Endothelial cell of umbilical vein (primary cell): ENCODE measurements around the gene SRP19. TPM values are rescaled to one million over a fixed set of nuclear protein-coding genes. Genes with fewer than 3 reads are reported as not detected.

ENCODE experiments used
- BruUV-seq: library from RNA; stranded (reverse); fragments of 400-500 nt; replicated peaks from 2 replicates; lab custom pipeline; 2021; lab: Mats Ljungman, UMichigan
- CTCF ChIA-PET: fragments of 300-600, 350-600 bp; sonication (Branson Sonifier 250); formaldehyde crosslinking; loops from one replicate; lab custom pipeline; 2021; ENCODE audit warnings: antibody characterized with exemption, inconsistent platforms; lab: Charles Lee
- POLR2A ChIA-PET: fragments of 300-600, 350-600 bp; sonication (Branson Sonifier 250); formaldehyde crosslinking; loops from one replicate; lab custom pipeline; 2021; ENCODE audit warnings: antibody characterized with exemption, inconsistent platforms; lab: Charles Lee
- DNase-seq: peaks from one replicate; pipeline ENCODE4 v3.0.0-alpha.2; 2011; ENCODE audit warnings: low read depth, low spot score
- FAIRE-seq: peaks from 2 replicates; lab custom pipeline; 2011; peaks lifted over from hg19 to GRCh38; lab: Jason Lieb, UNC
- H2AFZ ChIP-seq: 2 replicates; pipeline ENCODE4 v1.6.0; 2012; ENCODE audit warnings: low read depth, low read length, control low read depth, inconsistent platforms
- H3K27ac ChIP-seq: 2 replicates; pipeline ENCODE4 v1.5.1; 2011; ENCODE audit warnings: low read depth, mild to moderate bottlenecking, control low read depth, low read length, moderate library complexity; ENCODE audit not compliant: insufficient read depth
- H3K27me3 ChIP-seq, 2 experiments: 2 replicates each; pipeline versions ENCODE4 v1.6.0 to v1.6.1; 2011; ENCODE audit warnings: low read length in 2 of 2, mixed read lengths in 1 of 2; ENCODE audit not compliant: control insufficient read depth in 2 of 2, insufficient read depth in 2 of 2
- H3K36me3 ChIP-seq, 2 experiments: 2 replicates in 1 of 2; 3 replicates in 1 of 2; pipeline ENCODE4 v1.5.1; 2011; ENCODE audit warnings: low read length in 2 of 2, mild to moderate bottlenecking in 1 of 2, moderate library complexity in 1 of 2; ENCODE audit not compliant: control insufficient read depth in 2 of 2, insufficient read depth in 2 of 2; ENCODE audit errors: extremely low read depth in 1 of 2
- H3K4me1 ChIP-seq: 3 replicates; pipeline ENCODE4 v1.5.1; 2011; ENCODE audit warnings: mild to moderate bottlenecking, low read length; ENCODE audit not compliant: control insufficient read depth, insufficient read depth; ENCODE audit errors: extremely low read depth
- H3K4me2 ChIP-seq: 2 replicates; pipeline ENCODE4 v1.6.1; 2011; ENCODE audit warnings: low read length, control low read depth, mixed read lengths; ENCODE audit not compliant: insufficient read depth
- H3K4me3 ChIP-seq, 3 experiments: fragments of 200-600 bp in 1 of 3; sonication (generic), shearing (Covaris generic) in 1 of 3; replicated peaks in 1 of 3; 2 replicates each; pipeline ENCODE4 v1.5.1; 2011 to 2016; ENCODE audit warnings: control low read depth in 3 of 3, low read length in 3 of 3, mild to moderate bottlenecking in 2 of 3, inconsistent platforms in 1 of 3, low read depth in 1 of 3, moderate library complexity in 1 of 3; ENCODE audit not compliant: insufficient read depth in 1 of 3
- H3K79me2 ChIP-seq: 2 replicates; pipeline ENCODE4 v1.6.0; 2012; ENCODE audit warnings: low read length, inconsistent platforms; ENCODE audit not compliant: control insufficient read depth, insufficient read depth
- H3K9ac ChIP-seq: replicated peaks from 2 replicates; pipeline ENCODE3; 2011; ENCODE audit warnings: low read length, control low read depth; ENCODE audit not compliant: insufficient read depth; ENCODE audit errors: extremely low read depth
- H3K9me1 ChIP-seq: replicated peaks from 3 replicates; pipeline ENCODE4 v1.6.0; 2011; ENCODE audit warnings: mild to moderate bottlenecking, low read length; ENCODE audit not compliant: control insufficient read depth, insufficient read depth; ENCODE audit errors: extremely low read depth
- H3K9me3 ChIP-seq: replicated peaks from 2 replicates; pipeline ENCODE4 v1.5.1; 2012; ENCODE audit warnings: low read length, inconsistent platforms; ENCODE audit not compliant: control insufficient read depth, insufficient read depth
- H4K20me1 ChIP-seq: replicated peaks from 2 replicates; pipeline ENCODE3; 2011; ENCODE audit warnings: mild to moderate bottlenecking, low read length; ENCODE audit not compliant: control insufficient read depth, insufficient read depth; ENCODE audit errors: extremely low read depth
- EZH2 ChIP-seq: IDR thresholded peaks from 2 replicates; pipeline ENCODE4 v1.6.1; 2012; ENCODE audit warnings: borderline replicate concordance, low read depth, mild to moderate bottlenecking, moderate library complexity, low read length, inconsistent platforms; ENCODE audit not compliant: severe bottlenecking
- FOS ChIP-seq: IDR thresholded peaks from 2 replicates; pipeline ENCODE4 v1.6.1; 2011; ENCODE audit warnings: mild to moderate bottlenecking, low read length, moderate library complexity, borderline replicate concordance; ENCODE audit not compliant: insufficient read depth
- GATA2 ChIP-seq: IDR thresholded peaks from 2 replicates; pipeline ENCODE4 v1.7.0; 2011; ENCODE audit warnings: low read depth, mild to moderate bottlenecking, moderate library complexity, mixed read lengths, low read length; ENCODE audit not compliant: insufficient read length, insufficient read depth
- JUN ChIP-seq: IDR thresholded peaks from 2 replicates; pipeline ENCODE4 v1.6.1; 2011; ENCODE audit warnings: borderline replicate concordance, low read depth; ENCODE audit not compliant: insufficient read length, insufficient read depth
- MYC ChIP-seq: IDR thresholded peaks from one replicate; pipeline ENCODE4 v1.6.1; 2011; ENCODE audit warnings: mild to moderate bottlenecking, low read depth, low read length
- POLR2A ChIP-seq: IDR thresholded peaks from 2 replicates; pipeline ENCODE4 v1.6.1; 2012; ENCODE audit warnings: low read depth, mild to moderate bottlenecking, control low read depth, low read length
- POLR2AphosphoS5 ChIP-seq: IDR thresholded peaks from 2 replicates; pipeline ENCODE4 v1.6.1; 2012; ENCODE audit warnings: low read depth, mild to moderate bottlenecking, control low read depth, low read length, moderate library complexity; ENCODE audit not compliant: insufficient read depth
- dilution Hi-C: fragments of 300-500 bp; cut with MboI; formaldehyde crosslinking; loops from one replicate; pipeline ENCODE4 v1.15.0; 2019; ENCODE audit warnings: low sequenced_read_pairs; ENCODE audit not compliant: extremely low pct_ligation_motif_present
- intact Hi-C: fragments of 100-400 bp; cut with micrococcal nuclease; formaldehyde crosslinking; loops from one replicate; pipeline ENCODE4 v1.10.0; 2022
- polyA plus RNA-seq, 4 experiments: library from polyadenylated mRNA; depleted of rRNA in 3 of 4; stranded (reverse) in 3 of 4; unstranded in 1 of 4; fragments of >200 nt; gene quantifications; 2 replicates each; pipeline versions ENCODE4 v1.2.1 to v1.2.3, GENCODE V29; 2011 to 2012; ENCODE audit warnings: missing spikeins in 1 of 4
- total RNA-seq: library from RNA; stranded (reverse); gene quantifications from 2 replicates; pipeline ENCODE4 v1.2.3, GENCODE V29; 2021
- TF ChIP-seq, protein P1 (sequence below): IDR thresholded peaks from 2 replicates; pipeline ENCODE4 v1.6.1; 2011; ENCODE audit not compliant: insufficient read depth, insufficient read length
- TF ChIP-seq, protein P2 (sequence below), 2 donors: IDR thresholded peaks; 1 replicate in 1 of 2; 2 replicates in 1 of 2; pipeline ENCODE4 v1.5.1; 2011; ENCODE audit warnings: low read length in 2 of 2, mild to moderate bottlenecking in 2 of 2, moderate library complexity in 2 of 2, control low read depth in 1 of 2, inconsistent platforms in 1 of 2, low read depth in 1 of 2; ENCODE audit not compliant: insufficient read depth in 1 of 2; ENCODE audit errors: extremely low read depth in 1 of 2

Gene SRP19
- total and polyA plus RNA-seq, 2 donors (not counting 3 experiments of a cell fraction or from before 2014, with no cell fraction given) = 28.6 to 69.4 TPM

DNA sequence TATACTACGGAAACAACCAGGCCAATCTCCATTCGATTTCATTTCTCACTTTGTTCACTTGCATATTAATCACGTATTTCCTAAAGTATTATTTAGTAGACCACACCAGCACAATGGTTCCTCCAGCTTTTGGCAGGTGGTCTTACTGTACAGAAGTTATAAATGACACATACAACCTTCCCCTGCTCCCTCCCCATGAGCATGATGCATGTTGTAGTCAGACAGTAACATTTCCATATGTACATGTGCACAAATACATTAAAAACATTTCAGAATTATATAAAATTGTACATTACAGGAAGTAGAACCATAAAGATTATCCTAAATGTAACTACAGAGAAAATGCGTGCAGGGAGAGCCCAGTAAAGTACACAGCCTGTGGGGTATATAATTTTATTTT, 17.0 kb downstream of the SRP19 start:
- dilution Hi-C loops (no loop called here), intact Hi-C loops (no loop called here)
- H3K36me3 ChIP-seq = peaks cover 9 to 14% of the 10 kb centered on the region in 2 experiments
- TF ChIP-seq JUN (no peak), POLR2AphosphoS5 (no peak), POLR2A (no peak), MYC (no peak), GATA2 (no peak), EZH2 (no peak), FOS (no peak)
- TF ChIP-seq, protein P1, sequence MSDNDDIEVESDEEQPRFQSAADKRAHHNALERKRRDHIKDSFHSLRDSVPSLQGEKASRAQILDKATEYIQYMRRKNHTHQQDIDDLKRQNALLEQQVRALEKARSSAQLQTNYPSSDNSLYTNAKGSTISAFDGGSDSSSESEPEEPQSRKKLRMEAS = no peak
- TF ChIP-seq, protein P2, sequence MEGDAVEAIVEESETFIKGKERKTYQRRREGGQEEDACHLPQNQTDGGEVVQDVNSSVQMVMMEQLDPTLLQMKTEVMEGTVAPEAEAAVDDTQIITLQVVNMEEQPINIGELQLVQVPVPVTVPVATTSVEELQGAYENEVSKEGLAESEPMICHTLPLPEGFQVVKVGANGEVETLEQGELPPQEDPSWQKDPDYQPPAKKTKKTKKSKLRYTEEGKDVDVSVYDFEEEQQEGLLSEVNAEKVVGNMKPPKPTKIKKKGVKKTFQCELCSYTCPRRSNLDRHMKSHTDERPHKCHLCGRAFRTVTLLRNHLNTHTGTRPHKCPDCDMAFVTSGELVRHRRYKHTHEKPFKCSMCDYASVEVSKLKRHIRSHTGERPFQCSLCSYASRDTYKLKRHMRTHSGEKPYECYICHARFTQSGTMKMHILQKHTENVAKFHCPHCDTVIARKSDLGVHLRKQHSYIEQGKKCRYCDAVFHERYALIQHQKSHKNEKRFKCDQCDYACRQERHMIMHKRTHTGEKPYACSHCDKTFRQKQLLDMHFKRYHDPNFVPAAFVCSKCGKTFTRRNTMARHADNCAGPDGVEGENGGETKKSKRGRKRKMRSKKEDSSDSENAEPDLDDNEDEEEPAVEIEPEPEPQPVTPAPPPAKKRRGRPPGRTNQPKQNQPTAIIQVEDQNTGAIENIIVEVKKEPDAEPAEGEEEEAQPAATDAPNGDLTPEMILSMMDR (IDR thresholded peaks at IDR 0.05; ENCODE audit: extremely low read depth in 1 of 2, insufficient read depth in 1 of 2, low read depth in 1 of 2, low read length in 2 of 2) = no peak
- H3K79me2 ChIP-seq = peaks cover 2% of the 10 kb centered on the region
- no peak overlapping the region for H2AFZ ChIP-seq
- no peak for DNase-seq
- H3K9me3 ChIP-seq = no peaks in the 10 kb centered on the region
- H4K20me1 ChIP-seq = no peaks in the 10 kb centered on the region
- H3K27me3 ChIP-seq = no peaks in the 10 kb centered on the region
- POLR2A ChIA-PET = no interaction called here
- H3K4me1 ChIP-seq = peaks cover 4% of the 10 kb centered on the region
- no peak overlapping the region for H3K4me3 ChIP-seq
- FAIRE-seq = peak; percentile 63
- BruUV-seq = no TSS peak
- no peaks in the 10 kb centered on the region for H3K9me1 ChIP-seq
- CTCF ChIA-PET = interaction anchor here (1.4 kb wide), 1 partner anchor 30 kb away, joined by 6 read pairs; no protein-coding TSS in a partner anchor
- H3K4me2 ChIP-seq = no peak overlapping the region
- no peak overlapping the region for H3K27ac ChIP-seq
- H3K9ac ChIP-seq = no peak overlapping the region
